ENCODE measurements around the gene FOXC2. TPM values are rescaled to one million over a fixed set of nuclear protein-coding genes. Genes with fewer than 3 reads are reported as not detected.

The FOXC2 gene
- polyA plus RNA-seq, 1 donor: 0.96 TPM

DNA sequence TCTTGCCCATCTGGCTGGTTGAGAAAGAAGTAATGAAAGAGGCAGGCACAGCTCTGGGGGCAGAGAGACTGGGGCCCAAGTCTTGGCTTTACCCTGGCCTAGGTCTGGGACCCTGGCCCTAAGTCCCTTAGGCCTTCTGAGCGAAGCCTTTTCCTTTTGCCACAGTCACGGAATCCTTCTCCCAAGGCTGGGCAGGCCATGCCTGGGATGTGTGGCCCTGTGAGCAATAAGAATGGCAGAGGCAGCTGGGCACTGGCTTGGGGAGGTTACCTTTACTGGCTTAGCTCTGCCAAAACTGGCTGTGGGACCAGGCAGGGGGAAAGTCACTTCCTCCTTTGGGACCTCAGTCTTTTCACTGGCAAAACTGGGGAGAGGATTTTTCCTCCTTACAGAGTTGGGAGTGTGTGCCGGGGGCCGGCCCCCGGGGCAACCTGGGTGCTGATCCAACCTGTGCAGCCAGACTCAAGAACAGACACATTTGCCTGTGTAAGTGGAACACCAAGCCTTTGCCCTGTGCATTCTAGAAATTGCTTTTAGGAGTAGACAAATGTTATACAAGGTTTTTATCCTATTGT is 43.4 kb upstream of the FOXC2 start:
- H3K36me3 ChIP-seq (ENCODE audit: control insufficient read depth, insufficient read depth, low read length): no peaks in the 10 kb centered on the region
- no CpG with 5 or more reads among the region's 5 CpGs for WGBS (ENCODE audit: insufficient coverage, low lambda C conversion rate)
- DNase-seq: no peak
- H3K9me3 ChIP-seq (ENCODE audit: control insufficient read depth, low read depth, low read length): no peaks in the 10 kb centered on the region
- no peak overlapping the region for H3K4me3 ChIP-seq (ENCODE audit: low read length)
- H3K4me1 ChIP-seq (ENCODE audit: control insufficient read depth, insufficient read depth, low read length): peaks cover 3% of the 10 kb centered on the region
- H3K27me3 ChIP-seq (ENCODE audit: control insufficient read depth, insufficient read depth, low read length): peaks cover 46% of the 10 kb centered on the region
- no peak overlapping the region for H3K27ac ChIP-seq (ENCODE audit: low read length)

DNA sequence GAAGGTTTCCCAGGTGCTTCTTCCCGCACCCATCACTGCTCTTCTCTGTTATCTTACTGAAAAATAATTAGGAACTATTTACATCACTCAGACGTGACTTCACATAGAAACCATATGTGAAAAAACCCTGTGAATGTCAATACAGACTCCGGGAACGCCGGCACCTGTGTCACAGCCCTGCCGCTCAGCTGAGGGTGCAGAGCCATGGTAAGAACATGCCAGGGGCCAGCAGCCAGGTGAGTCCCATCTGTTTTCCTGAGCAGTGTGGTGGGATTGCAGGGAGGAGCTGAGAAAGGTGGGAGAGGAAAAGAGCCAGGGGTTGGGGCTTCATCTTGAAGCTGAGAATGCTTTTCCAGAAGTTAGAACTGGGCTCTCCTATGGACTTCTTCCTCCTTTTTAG is 42.6 kb upstream of the FOXC2 start:
- peaks cover 3% of the 10 kb centered on the region for H3K4me1 ChIP-seq (ENCODE audit: control insufficient read depth, insufficient read depth, low read length)
- no peak for DNase-seq
- no peak overlapping the region for H3K27ac ChIP-seq (ENCODE audit: low read length)
- peaks cover 4% of the 10 kb centered on the region for H3K9me3 ChIP-seq (ENCODE audit: control insufficient read depth, low read depth, low read length)
- H3K36me3 ChIP-seq (ENCODE audit: control insufficient read depth, insufficient read depth, low read length): no peaks in the 10 kb centered on the region
- no peak overlapping the region for H3K4me3 ChIP-seq (ENCODE audit: low read length)
- H3K27me3 ChIP-seq (ENCODE audit: control insufficient read depth, insufficient read depth, low read length): peaks cover 40% of the 10 kb centered on the region
- no CpG with 5 or more reads among the region's 6 CpGs for WGBS (ENCODE audit: insufficient coverage, low lambda C conversion rate)

DNA sequence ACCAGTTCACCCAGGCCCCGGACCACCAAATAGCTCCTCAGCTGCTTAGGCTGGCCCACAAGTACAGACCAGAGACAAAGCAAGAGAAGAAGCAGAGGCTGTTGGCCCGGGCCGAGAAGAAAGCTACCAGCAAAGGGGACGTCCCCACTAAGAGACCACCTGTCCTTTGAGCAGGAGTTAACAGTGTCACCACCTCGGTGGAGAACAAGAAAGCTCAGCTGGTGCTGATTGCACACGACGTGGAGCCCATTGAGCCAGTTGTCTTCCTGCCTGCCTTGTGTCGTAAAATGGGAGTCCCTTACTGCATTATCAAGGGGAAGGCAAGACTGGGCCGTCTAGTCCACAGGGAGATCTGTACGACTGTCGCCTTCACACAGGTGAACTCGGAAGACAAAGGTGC is 40.9 kb upstream of the FOXC2 start:
- WGBS (ENCODE audit: insufficient coverage, low lambda C conversion rate): no CpG with 5 or more reads among the region's 12 CpGs

DNA sequence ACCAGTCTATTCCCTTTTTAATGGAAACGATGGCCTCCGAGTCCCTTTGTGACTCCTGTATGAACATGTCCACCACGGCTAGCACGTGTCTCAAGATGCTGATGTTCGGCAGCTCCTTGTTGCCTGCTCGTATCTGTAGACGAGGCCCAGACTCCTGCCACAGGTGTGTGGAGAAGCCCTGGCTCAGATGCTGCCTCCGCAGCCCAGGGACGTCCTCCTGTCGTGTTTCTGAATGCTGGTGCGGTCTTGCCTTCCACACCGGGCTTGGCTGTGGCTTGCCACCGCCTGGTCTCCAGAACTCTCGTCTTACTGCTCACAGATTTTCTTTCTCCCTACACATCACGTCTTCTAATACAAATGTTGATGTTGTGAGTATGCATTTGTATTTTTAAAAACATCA is 39.3 kb upstream of the FOXC2 start:
- 100% methylated on average over 1 of the region's 15 CpGs for WGBS (ENCODE audit: insufficient coverage, low lambda C conversion rate)
- peaks cover 14% of the 10 kb centered on the region for H3K27me3 ChIP-seq (ENCODE audit: control insufficient read depth, insufficient read depth, low read length)
- no peak for DNase-seq

More for the DNA sequence above, 40.9 kb upstream of the FOXC2 start:
- Histone ChIP-seq H3K4me3 (ENCODE audit: low read length) (no peak overlapping the region), H3K36me3 (ENCODE audit: control insufficient read depth, insufficient read depth, low read length) (no peaks in the 10 kb centered on the region), H3K4me1 (ENCODE audit: control insufficient read depth, insufficient read depth, low read length) (no peaks in the 10 kb centered on the region), H3K9me3 (ENCODE audit: control insufficient read depth, low read depth, low read length) (peaks cover 4% of the 10 kb centered on the region), H3K27me3 (ENCODE audit: control insufficient read depth, insufficient read depth, low read length) (peaks cover 28% of the 10 kb centered on the region), H3K27ac (ENCODE audit: low read length) (no peak overlapping the region)
- DNase-seq: no peak

DNA sequence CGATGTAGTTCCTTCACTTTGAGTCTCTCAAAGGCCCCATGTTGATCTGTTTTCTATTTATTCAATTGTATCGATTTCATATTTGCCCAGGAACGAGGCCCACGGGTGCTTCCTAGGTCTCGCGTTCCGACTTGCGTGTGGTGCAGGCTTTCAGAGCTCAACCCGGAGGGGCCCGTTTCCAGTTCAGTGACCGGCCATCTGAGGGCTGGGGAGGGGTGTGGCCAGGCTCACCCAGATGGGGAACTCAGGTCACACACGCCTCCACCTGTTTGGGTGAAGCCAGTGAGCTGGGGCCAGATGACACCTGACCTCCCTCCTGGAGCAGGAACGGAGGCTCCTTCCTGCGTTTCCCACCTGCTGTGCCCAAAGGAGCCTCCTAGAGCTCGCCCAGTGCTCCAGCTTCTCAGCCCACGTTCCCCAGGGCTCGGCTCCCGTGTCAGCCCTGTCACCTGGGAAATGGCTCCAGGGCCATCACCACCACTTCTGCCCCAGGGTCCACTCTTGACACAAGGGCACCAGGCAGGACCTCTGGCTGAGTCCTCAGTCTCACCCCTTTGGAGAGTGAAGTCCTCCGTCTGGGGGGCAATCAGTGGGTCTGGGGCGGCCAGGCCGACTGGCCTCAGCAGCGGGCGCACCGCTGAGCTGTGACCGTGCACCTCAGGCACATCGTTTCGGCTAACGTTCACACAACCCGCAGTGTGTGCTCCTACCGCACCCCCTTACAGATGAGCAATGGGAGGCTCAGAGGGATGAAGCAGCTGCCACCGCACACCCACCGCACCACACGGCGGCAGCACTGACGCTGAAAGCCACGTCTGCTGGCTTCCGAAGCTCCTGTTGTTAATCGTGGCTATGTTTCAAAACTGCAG is 38.3 kb upstream of the FOXC2 start:
- Histone ChIP-seq H3K27me3 (ENCODE audit: control insufficient read depth, insufficient read depth, low read length) (peaks cover 7% of the 10 kb centered on the region), H3K4me3 (ENCODE audit: low read length) (no peak overlapping the region), H3K27ac (ENCODE audit: low read length) (no peak overlapping the region), H3K9me3 (ENCODE audit: control insufficient read depth, low read depth, low read length) (peaks cover 4% of the 10 kb centered on the region), H3K4me1 (ENCODE audit: control insufficient read depth, insufficient read depth, low read length) (no peaks in the 10 kb centered on the region), H3K36me3 (ENCODE audit: control insufficient read depth, insufficient read depth, low read length) (peaks cover 6% of the 10 kb centered on the region)
- WGBS (ENCODE audit: insufficient coverage, low lambda C conversion rate): no CpG with 5 or more reads among the region's 38 CpGs
- no peak for DNase-seq

More for the DNA sequence above, 39.3 kb upstream of the FOXC2 start:
- H3K4me3 ChIP-seq (ENCODE audit: low read length): no peak overlapping the region
- peaks cover 6% of the 10 kb centered on the region for H3K36me3 ChIP-seq (ENCODE audit: control insufficient read depth, insufficient read depth, low read length)
- H3K4me1 ChIP-seq (ENCODE audit: control insufficient read depth, insufficient read depth, low read length): no peaks in the 10 kb centered on the region
- peaks cover 4% of the 10 kb centered on the region for H3K9me3 ChIP-seq (ENCODE audit: control insufficient read depth, low read depth, low read length)
- H3K27ac ChIP-seq (ENCODE audit: low read length): no peak overlapping the region

DNA sequence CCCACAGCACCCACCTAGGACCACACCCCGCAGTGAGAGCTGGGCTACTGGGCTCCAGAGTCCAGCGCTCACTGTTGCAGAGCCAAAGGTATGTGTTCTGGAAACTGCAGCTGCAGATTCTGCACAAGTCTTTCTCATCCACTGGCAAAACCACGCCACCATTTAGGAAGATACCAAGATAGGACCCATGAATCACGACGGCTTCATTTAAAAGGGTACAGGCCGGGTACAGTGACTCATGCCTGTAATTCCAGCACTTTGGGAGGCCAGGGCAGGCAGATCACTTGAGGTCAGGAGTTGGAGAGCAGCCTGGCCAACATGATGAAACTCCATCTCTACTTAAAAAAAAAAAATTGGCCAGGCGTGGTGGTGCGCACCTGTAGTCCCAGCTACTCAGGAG is 37.5 kb upstream of the FOXC2 start:
- Histone ChIP-seq H3K36me3 (ENCODE audit: control insufficient read depth, insufficient read depth, low read length) (peaks cover 12% of the 10 kb centered on the region), H3K27me3 (ENCODE audit: control insufficient read depth, insufficient read depth, low read length) (peaks cover 3% of the 10 kb centered on the region), H3K4me1 (ENCODE audit: control insufficient read depth, insufficient read depth, low read length) (no peaks in the 10 kb centered on the region), H3K27ac (ENCODE audit: low read length) (no peak overlapping the region), H3K9me3 (ENCODE audit: control insufficient read depth, low read depth, low read length) (peaks cover 4% of the 10 kb centered on the region), H3K4me3 (ENCODE audit: low read length) (no peak overlapping the region)
- no peak for DNase-seq
- no CpG with 5 or more reads among the region's 8 CpGs for WGBS (ENCODE audit: insufficient coverage, low lambda C conversion rate)

DNA sequence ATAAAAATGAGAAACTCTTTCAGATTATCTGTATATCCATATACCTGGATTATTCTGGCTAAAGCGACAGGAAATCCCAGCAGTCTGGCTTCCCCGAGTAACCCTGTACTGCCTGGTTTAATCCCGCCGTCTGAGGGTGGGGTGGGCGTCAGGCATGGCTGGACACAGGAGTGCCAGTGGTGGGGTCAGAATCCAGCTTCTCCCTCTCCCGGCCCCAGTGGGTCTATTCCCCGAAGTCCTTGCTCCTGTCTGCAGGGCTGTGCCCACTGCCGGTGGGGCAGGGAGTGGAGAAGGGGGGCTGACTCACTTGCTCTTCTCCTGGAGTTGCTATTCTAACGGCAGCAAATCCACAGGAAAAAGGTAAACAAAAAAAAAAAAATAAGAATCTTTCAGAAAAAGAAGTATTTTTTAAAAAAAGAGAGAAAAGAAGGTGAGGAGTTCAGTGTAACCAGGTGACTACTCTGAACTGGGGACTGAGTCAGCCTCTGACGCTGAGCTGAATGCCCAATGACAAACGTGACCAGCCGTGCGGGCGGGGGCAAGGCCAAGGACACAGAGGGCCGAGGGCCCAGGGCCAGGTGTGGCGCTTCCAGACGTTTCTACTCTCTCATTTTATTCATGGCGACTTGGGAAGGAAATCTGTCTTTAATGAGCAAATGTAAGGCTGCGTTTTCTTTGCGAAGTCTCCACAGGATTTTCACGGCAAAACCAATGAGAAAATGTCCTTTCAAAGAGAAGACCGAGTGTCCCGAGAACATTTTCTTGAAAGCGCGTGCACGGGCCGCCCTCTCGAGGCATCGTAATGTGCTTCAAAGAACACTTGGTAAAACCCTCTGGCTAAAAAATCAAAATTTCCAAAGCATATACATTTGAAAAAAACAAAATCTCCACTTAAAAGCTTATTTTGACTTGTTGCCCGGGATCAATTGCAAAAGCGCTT is 36.1 kb upstream of the FOXC2 start:
- H3K27ac ChIP-seq (ENCODE audit: low read length): no peak overlapping the region

DNA sequence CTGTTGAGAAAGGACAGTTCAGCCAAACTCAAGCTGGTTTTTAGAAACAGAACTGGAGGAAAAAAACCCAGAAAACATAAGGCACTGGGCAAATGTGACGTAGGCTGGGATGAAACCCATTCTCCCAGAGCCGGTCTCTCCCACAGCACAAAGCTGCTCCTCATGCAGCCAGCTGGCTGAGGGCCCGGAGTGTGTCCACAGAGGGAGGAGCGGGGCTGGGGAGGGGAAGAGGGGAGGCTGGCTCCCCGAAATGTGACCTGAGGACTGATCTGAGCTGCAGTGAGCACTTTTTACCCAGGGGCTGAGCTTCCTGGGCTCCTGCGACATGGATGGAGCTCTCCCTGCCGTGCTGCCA is 35.5 kb upstream of the FOXC2 start:
- DNase-seq: peak in 1 of 2 donors; percentile 39
- no CpG with 5 or more reads among the region's 7 CpGs for WGBS (ENCODE audit: insufficient coverage, low lambda C conversion rate)

More for the DNA sequence above, 36.1 kb upstream of the FOXC2 start:
- H3K9me3 ChIP-seq (ENCODE audit: control insufficient read depth, low read depth, low read length): peaks cover 4% of the 10 kb centered on the region
- H3K36me3 ChIP-seq (ENCODE audit: control insufficient read depth, insufficient read depth, low read length): peaks cover 12% of the 10 kb centered on the region
- H3K27me3 ChIP-seq (ENCODE audit: control insufficient read depth, insufficient read depth, low read length): no peaks in the 10 kb centered on the region
- DNase-seq: no peak
- WGBS (ENCODE audit: insufficient coverage, low lambda C conversion rate): 94% methylated on average over 9 of the region's 31 CpGs
- no peak overlapping the region for H3K4me3 ChIP-seq (ENCODE audit: low read length)
- H3K4me1 ChIP-seq (ENCODE audit: control insufficient read depth, insufficient read depth, low read length): no peaks in the 10 kb centered on the region

DNA sequence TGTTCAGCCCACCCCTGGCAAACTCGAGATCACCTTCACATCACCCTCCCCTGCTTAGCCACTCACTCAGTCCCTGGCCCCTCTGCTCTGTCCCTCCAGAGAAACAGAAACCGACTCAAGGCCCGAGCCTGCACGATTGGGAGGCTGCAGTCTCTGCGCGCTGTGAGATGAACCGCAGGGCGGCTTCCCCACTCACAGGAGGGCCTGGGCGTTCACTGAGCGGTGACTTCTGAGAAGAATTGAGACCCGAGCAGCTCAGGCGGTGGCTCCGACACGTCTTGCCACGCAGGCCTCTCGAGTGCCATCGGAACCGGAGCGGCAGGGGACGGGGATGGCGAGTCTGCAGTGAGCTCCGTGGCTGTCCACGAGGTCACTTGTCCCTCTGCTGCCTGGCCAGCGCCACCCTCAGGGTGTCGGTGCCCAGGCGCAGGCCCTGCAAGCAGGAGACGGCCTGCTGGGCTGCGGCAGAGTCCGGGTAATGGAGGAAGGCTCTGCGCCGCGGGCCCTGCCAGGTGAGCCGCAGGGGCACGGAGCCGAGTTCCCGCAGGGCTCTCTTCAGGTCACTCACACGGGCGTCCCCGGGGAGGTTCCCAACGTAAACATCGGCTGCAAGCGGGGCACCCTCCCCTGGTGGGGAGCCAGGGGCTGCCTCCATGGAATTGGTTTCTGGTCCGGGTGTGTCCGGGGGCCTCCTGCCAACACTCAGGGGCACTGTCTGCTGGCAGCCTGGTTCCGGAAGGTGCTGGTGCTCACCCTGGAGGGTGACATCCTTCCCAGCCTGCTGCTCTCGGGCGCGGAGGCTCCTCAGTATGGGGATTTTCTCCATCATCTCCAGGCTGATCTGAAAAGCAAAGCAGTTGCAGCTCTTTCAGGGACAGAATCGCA is 34.7 kb upstream of the FOXC2 start:
- Histone ChIP-seq H3K4me3 (ENCODE audit: low read length) (no peak overlapping the region), H3K9me3 (ENCODE audit: control insufficient read depth, low read depth, low read length) (peaks cover 4% of the 10 kb centered on the region), H3K27ac (ENCODE audit: low read length) (no peak overlapping the region), H3K36me3 (ENCODE audit: control insufficient read depth, insufficient read depth, low read length) (peaks cover 17% of the 10 kb centered on the region), H3K4me1 (ENCODE audit: control insufficient read depth, insufficient read depth, low read length) (no peaks in the 10 kb centered on the region), H3K27me3 (ENCODE audit: control insufficient read depth, insufficient read depth, low read length) (no peaks in the 10 kb centered on the region)
- WGBS (ENCODE audit: insufficient coverage, low lambda C conversion rate): no CpG with 5 or more reads among the region's 49 CpGs
- DNase-seq: no peak

More for the DNA sequence above, 35.5 kb upstream of the FOXC2 start:
- Histone ChIP-seq H3K27ac (ENCODE audit: low read length) (no peak overlapping the region), H3K4me3 (ENCODE audit: low read length) (no peak overlapping the region), H3K27me3 (ENCODE audit: control insufficient read depth, insufficient read depth, low read length) (no peaks in the 10 kb centered on the region), H3K9me3 (ENCODE audit: control insufficient read depth, low read depth, low read length) (peaks cover 4% of the 10 kb centered on the region), H3K4me1 (ENCODE audit: control insufficient read depth, insufficient read depth, low read length) (no peaks in the 10 kb centered on the region), H3K36me3 (ENCODE audit: control insufficient read depth, insufficient read depth, low read length) (peaks cover 12% of the 10 kb centered on the region)
